NCI-H226 (cell line): Measurements from ENCODE around the gene TLCD3A.
"Not testable (repeated sequence)": the region's sequence is repeated elsewhere in the genome, so short reads cannot be mapped to it uniquely, and the experiment has no call there.

ENCODE experiments used
- DNase-seq: peaks from one replicate; pipeline ENCODE4 v3.0.0-alpha.2; 2015

TLCD3A gene

DNA sequence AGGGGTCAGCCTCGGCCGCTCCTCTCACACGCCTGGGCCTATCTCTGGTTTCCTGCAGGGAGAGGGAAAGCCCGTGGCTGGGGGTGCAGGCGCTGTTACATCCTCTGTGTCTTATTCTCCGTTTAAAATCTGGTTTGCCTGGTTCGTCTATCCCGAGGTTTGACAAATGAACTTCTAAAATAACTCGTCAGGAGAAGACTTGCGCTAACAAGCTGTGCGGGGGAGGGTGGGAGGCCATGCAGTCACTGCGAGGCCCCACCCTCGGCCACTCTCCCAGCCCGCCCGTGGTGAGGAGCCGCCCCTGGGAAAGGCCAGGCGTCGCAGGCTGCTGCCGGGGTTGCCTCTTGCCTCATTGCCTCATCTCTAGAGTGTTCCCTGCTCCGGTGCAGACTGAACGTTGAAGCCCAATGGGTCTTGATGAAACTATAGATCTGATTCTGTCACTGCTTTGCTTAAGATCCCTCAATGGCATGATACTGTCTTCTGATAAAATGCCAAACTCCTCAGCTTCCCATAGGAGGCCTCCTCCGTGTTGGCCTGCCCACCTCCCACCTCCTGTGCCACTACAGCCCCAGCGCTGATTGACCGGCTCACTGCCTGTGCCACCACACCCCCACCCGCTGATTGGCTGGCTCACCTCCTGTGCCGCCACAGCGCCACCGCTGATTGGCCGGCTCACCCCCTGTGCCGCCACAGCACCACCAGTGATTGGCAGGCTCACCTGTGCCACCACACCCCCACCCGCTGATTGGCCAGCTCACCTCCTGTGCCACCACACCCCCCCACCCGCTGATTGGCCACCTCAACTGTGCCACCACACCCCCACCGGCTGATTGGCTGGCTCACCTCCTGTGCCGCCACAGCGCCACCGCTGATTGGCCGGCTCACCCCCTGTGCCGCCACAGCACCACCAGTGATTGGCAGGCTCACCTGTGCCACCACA lies 57.8 kb downstream of the TLCD3A start:
- DNase-seq: not testable (repeated sequence)

- not testable (repeated sequence) for DNase-seq
These were observed 58.5 kb downstream of the TLCD3A start for GRCh38 chr17:790874-791247.

GRCh38 chr17:791829-792228 lies 59.4 kb downstream of the TLCD3A start:
- no peak for DNase-seq

DNA sequence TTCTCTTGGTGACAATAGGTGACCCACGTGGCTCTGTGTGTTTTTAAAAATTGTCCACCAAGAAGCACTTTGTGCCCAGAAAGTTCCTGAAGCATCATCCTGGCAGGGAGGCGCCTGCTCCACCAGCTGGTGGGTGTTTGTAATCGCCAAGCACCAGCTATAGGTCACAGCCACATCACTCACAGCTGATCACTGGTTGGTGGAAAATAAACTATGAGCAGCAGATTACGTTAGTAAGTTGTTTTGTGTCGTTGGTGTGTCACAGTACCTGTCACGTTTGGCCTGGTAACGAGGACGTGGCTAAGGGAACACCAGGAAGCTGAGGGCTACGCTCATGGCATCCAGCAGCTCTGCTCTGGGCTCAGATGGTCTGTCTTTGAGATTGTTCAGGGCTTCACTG lies 59.9 kb downstream of the TLCD3A start:
- DNase-seq: no peak
